ENCODE measurements around the gene DUOX2. TPM values are rescaled to one million over a fixed set of nuclear protein-coding genes. Genes with fewer than 3 reads are reported as not detected.

DUOX2 gene
- polyA plus RNA-seq, 1 donor (not counting 4 experiments of a cell fraction or from before 2014, with no cell fraction given), result 0.31 TPM

DNA sequence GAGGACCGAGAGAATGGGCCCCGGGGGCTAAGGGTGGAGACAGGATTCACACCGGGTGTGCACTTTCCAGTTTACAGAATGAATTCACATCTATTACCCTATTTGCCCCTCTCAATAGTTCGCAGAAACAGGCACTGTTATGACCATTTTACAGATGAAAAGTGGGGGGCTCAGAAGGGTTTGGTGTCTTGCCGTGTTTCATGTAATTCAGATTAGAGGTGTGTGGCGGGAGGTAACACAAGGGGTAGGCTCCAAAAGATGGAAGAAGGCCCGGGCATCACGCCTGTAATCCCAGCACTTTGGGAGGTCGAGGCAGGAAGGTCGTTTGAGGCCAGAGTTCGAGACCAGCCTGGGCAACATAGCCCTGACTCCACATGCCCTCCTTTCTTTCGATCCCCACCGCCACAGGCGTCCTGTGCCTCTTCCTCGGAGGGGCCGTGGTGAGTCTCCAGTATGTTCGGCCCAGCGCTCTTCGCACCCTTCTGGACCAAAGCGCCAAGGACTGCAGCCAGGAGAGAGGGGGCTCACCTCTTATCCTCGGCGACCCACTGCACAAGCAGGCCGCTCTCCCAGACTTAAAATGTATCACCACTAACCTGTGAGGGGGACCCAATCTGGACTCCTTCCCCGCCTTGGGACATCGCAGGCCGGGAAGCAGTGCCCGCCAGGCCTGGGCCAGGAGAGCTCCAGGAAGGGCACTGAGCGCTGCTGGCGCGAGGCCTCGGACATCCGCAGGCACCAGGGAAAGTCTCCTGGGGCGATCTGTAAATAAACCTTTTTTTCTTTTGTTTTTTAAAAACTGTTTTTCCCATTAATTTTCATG, 3.5 kb upstream of the DUOX2 start:
- H2AFZ ChIP-seq (ENCODE audit: control insufficient read depth, low read length), result no peak overlapping the region
- no peak overlapping the region for H3K9ac ChIP-seq (ENCODE audit: control insufficient read depth, extremely low read depth, insufficient read depth, low read length)

DNA sequence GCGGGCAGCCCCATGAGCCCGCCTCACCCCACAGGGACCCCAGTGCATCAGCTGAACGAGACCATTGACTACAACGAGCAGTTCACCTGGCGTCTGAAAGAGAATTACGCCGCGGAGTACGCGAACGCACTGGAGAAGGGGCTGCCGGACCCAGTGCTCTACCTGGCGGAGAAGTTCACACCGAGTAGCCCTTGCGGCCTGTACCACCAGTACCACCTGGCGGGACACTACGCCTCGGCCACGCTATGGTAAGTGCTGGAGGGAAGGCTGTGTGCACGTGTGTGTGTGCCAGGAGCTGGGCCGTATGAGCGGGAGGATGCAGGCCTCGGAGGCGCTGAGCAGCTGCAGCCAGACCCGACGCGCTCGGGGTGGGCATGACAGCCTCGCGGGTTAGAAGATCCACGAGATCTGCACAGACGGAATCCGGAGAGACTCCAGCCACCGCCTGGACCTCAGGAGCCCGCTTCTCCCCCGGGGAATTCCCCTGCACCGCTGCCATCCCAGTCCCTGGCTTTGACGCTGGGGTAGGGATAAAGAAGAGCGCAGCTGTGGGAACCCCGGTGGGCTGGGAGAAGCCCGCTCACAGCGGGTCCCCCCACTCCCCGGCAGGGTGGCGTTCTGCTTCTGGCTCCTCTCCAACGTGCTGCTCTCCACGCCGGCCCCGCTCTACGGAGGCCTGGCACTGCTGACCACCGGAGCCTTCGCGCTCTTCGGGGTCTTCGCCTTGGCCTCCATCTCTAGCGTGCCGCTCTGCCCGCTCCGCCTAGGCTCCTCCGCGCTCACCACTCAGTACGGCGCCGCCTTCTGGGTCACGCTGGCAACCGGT, 2.7 kb upstream of the DUOX2 start:
- Histone ChIP-seq H3K27me3 (ENCODE audit: control insufficient read depth, extremely low read depth, insufficient read depth, low read length) (peaks cover 62% of the 10 kb centered on the region), H2AFZ (ENCODE audit: control insufficient read depth, low read length) (no peak overlapping the region), H3K4me3 (ENCODE audit: control insufficient read depth in 2 of 3, extremely low read depth in 1 of 3, insufficient read depth in 2 of 3, low read depth in 1 of 3, low read length in 3 of 3) (no peak overlapping the region), H3K4me1 (ENCODE audit: control insufficient read depth, extremely low read depth, insufficient read depth, low read length) (peaks cover 15% of the 10 kb centered on the region), H3K27ac (ENCODE audit: control insufficient read depth, insufficient read depth, low read length) (no peak overlapping the region), H4K20me1 (ENCODE audit: control insufficient read depth, extremely low read depth, insufficient read depth, low read length) (peaks cover 5% of the 10 kb centered on the region), H3K9me1 (ENCODE audit: control insufficient read depth, extremely low read depth, insufficient read depth, low read length) (no peaks in the 10 kb centered on the region), H3K36me3 (ENCODE audit: control insufficient read depth in 2 of 2, extremely low read depth in 1 of 2, insufficient read depth in 2 of 2, low read length in 2 of 2) (peaks cover 0 to 3% of the 10 kb centered on the region in 2 experiments), H3K9ac (ENCODE audit: control insufficient read depth, extremely low read depth, insufficient read depth, low read length) (no peak overlapping the region), H3K4me2 (ENCODE audit: control insufficient read depth, extremely low read depth, insufficient read depth, low read depth, low read length) (peak overlapping the region; percentile 5), H3K9me3 (ENCODE audit: control insufficient read depth, low read depth, low read length) (no peaks in the 10 kb centered on the region), H3K79me2 (ENCODE audit: control insufficient read depth, insufficient read depth, low read length) (no peaks in the 10 kb centered on the region)
- no peak for DNase-seq (ENCODE audit: low read depth, low spot score)
- dilution Hi-C loops (cut with MboI; ENCODE audit: extremely low pct_ligation_motif_present, low sequenced_read_pairs), result no loop called here
- TF ChIP-seq, protein P1, sequence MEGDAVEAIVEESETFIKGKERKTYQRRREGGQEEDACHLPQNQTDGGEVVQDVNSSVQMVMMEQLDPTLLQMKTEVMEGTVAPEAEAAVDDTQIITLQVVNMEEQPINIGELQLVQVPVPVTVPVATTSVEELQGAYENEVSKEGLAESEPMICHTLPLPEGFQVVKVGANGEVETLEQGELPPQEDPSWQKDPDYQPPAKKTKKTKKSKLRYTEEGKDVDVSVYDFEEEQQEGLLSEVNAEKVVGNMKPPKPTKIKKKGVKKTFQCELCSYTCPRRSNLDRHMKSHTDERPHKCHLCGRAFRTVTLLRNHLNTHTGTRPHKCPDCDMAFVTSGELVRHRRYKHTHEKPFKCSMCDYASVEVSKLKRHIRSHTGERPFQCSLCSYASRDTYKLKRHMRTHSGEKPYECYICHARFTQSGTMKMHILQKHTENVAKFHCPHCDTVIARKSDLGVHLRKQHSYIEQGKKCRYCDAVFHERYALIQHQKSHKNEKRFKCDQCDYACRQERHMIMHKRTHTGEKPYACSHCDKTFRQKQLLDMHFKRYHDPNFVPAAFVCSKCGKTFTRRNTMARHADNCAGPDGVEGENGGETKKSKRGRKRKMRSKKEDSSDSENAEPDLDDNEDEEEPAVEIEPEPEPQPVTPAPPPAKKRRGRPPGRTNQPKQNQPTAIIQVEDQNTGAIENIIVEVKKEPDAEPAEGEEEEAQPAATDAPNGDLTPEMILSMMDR (optimal IDR thresholded peaks at IDR 0.05 in 1 of 3, IDR thresholded peaks at IDR 0.05 in 1 of 3, conservative IDR thresholded peaks at IDR 0.05 in 1 of 3; ENCODE audit: extremely low read depth in 1 of 3, insufficient read depth in 2 of 3, low read length in 3 of 3), result peak in 1 of 3 experiments; percentile 24
- TF ChIP-seq EZH2 (IDR thresholded peaks at IDR 0.05; ENCODE audit: low read length), result peak; percentile 95
- FAIRE-seq, result no peak

More for the DNA sequence above, 3.5 kb upstream of the DUOX2 start:
- Histone ChIP-seq H3K27ac (ENCODE audit: control insufficient read depth, insufficient read depth, low read length) (no peak overlapping the region), H3K9me1 (ENCODE audit: control insufficient read depth, extremely low read depth, insufficient read depth, low read length) (no peaks in the 10 kb centered on the region), H4K20me1 (ENCODE audit: control insufficient read depth, extremely low read depth, insufficient read depth, low read length) (peaks cover 8% of the 10 kb centered on the region), H3K9me3 (ENCODE audit: control insufficient read depth, low read depth, low read length) (no peaks in the 10 kb centered on the region), H3K36me3 (ENCODE audit: control insufficient read depth in 2 of 2, extremely low read depth in 1 of 2, insufficient read depth in 2 of 2, low read length in 2 of 2) (peaks cover 0 to 3% of the 10 kb centered on the region in 2 experiments), H3K4me3 (ENCODE audit: control insufficient read depth in 2 of 3, extremely low read depth in 1 of 3, insufficient read depth in 2 of 3, low read depth in 1 of 3, low read length in 3 of 3) (no peak overlapping the region), H3K79me2 (ENCODE audit: control insufficient read depth, insufficient read depth, low read length) (no peaks in the 10 kb centered on the region), H3K4me1 (ENCODE audit: control insufficient read depth, extremely low read depth, insufficient read depth, low read length) (peaks cover 16% of the 10 kb centered on the region), H3K4me2 (ENCODE audit: control insufficient read depth, extremely low read depth, insufficient read depth, low read depth, low read length) (peak overlapping the region; percentile 48), H3K27me3 (ENCODE audit: control insufficient read depth, extremely low read depth, insufficient read depth, low read length) (peaks cover 54% of the 10 kb centered on the region)
- DNase-seq (ENCODE audit: low read depth, low spot score) (no peak), FAIRE-seq (no peak)
- no peak for TF ChIP-seq EZH2 (IDR thresholded peaks at IDR 0.05; ENCODE audit: low read length)
- TF ChIP-seq, protein P1 (optimal IDR thresholded peaks at IDR 0.05 in 1 of 3, IDR thresholded peaks at IDR 0.05 in 1 of 3, conservative IDR thresholded peaks at IDR 0.05 in 1 of 3; ENCODE audit: extremely low read depth in 1 of 3, insufficient read depth in 2 of 3, low read length in 3 of 3), result no peak
- dilution Hi-C loops (cut with MboI; ENCODE audit: extremely low pct_ligation_motif_present, low sequenced_read_pairs), result no loop called here

Data from keratinocyte (primary cell).